GM19452 (cell line): Measurements from ENCODE around the gene SKA2.
"Not testable (repeated sequence)": the region's sequence is repeated elsewhere in the genome, so short reads cannot be mapped to it uniquely, and the experiment has no call there.

ENCODE experiments used
- ATAC-seq: cut with Tn5 transposase; IDR thresholded peaks from one replicate; pipeline ENCODE4 v1.9.1; 2021; ENCODE audit not compliant: unreplicated experiment

SKA2 gene

GRCh38 chr17:59105852-59106462 lies 49.0 kb downstream of the SKA2 start:
- peak; percentile 13 for ATAC-seq

DNA sequence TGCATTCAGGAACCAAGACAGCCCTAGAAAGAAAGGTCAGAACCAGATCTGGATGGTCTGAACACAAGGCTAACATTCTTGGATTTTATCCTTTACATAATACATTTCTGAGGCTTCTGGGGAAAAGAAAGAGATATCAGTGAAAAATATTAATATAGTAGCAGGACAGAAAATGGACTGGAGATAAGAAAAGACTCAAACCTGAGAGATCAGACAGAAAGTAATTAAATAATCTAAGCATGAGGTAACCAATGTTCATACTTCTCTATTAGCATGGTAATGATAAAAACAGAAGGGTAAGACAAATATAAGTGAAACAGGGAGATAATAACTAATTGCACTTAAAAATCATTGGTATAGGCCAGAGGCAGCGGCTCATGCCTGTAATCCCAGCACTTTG lies 53.8 kb downstream of the SKA2 start:
- no peak for ATAC-seq

GRCh38 chr17:59097876-59098275 lies 57.1 kb downstream of the SKA2 start:
- no peak for ATAC-seq

DNA sequence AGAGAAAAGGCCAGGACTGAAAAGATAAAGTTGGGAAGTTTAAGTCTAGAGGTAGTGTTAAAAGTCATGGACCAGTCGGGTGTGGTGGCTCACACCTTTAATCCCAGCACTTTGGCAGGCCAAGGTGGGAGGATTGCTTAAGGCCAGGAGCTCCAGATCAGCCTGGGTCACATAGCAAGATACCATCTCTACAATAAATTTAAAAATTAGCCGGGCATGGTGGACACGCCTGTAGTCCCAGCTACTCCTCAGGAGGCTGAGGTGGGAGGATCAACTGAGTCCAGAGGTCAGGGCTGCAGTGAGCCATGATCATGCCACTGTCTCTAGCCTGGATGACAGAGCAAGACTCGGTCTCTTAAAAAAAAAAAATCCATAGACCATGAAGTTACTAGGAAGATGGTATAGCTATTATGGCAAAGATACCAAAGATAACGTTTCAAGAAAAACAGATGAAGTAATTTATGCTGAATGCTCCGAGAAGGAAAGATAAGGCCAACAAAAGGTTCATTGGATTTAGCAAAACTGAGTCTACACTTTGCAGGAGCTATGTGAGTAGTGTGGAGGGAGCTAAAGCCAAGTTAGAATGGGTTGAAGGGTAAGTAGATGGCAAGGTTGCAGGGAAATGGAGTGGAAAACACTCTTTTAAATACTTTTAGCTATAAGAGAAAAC lies 60.0 kb downstream of the SKA2 start:
- ATAC-seq, result no peak

DNA sequence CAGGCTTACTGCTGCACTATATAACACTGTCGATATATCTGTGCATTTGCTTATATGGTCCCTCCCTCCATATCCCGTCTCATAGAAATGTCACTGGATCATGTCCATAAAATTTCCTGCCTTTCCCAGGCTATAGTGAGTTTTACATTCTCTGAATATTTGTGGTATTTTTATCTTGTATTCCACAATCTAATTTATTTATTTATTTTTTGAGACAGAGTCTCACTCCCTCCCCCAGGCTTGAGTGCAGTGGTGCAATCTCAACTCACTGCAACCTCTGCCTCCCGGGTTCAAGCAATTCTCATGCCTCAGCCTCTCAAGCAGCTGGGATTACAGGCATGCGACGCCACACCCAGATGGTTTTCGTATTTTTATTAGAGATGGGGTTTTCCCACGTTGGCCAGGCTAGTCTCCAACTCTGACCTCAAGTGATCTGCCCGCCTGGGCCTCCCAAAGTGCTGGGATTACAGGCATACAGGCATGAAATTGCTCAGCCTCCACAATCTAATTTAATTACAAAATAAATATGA lies 61.2 kb downstream of the SKA2 start:
- ATAC-seq, result no peak

DNA sequence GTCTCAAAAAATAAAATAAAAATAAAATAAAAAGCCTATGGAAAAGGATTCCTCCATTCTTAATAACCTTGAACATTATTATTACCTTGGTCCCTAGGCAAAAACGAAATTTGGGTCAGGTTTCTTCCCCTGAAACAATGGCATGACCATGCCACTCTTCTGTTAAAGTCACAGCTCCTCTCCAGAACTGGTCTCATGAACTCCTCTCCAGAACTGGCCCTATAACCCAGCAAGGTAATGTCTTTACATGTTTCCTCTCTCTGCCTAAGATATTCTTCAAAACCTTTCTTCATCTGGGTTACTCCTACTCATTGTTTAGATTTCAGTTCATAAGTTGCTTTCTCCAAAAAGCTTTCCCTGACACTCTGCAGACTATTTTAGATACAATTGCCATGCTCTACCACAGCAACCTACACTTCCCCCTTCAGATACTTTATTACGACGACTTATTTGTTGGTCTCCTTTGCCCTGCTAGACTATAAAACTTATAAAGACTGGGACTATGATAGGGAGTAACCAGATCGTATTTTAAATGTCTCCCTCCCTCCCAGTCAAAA lies 61.8 kb downstream of the SKA2 start:
- no peak for ATAC-seq

GRCh38 chr17:59090593-59090992 lies 64.4 kb downstream of the SKA2 start:
- ATAC-seq, result not testable (repeated sequence)

GRCh38 chr17:59084154-59084553 lies 70.8 kb downstream of the SKA2 start:
- ATAC-seq, result no peak

DNA sequence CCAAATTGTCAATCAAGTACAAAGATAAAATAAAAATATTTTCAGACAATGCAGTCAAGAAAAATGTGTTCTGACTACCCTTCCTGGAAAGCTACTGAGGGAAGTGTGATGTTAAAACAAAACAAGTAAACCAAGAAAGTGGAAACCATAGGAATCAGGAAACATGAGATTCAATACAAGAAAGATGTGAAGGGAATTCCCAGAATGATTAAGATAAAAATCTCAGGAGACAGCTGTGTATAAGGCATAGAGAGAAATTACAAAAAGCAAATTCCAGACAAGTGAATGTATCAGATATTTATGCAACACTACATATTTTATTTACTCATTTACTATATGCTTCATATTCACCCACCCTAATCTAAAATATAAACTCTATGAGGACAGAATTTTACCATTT lies 80.5 kb downstream of the SKA2 start:
- no peak for ATAC-seq

- ATAC-seq, result no peak
Measured at GRCh38 chr17:59073972-59074371, 81.0 kb downstream of the SKA2 start.

DNA sequence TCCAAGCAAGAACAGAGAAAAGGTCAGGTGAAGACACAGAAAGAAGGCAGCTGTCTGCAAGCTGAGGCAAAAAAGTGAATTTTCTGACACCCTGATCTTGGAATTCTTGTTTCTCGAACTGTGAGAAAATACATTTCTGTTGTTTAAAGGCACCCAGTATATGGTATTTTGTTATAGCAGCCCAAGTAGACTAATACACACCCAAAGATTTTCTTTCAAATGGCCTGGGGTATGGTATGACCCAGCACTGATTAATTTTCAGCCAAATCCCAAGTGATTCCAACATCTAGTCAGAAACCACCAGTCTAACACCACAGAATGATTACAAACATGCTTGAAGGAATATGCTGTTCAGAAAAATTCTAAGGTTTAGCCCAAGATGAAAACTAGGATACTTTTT lies 85.1 kb downstream of the SKA2 start:
- no peak for ATAC-seq

- peak; percentile 61 for ATAC-seq
Measured at GRCh38 chr17:59067756-59068155, 87.2 kb downstream of the SKA2 start.

- ATAC-seq, result no peak
Measured at GRCh38 chr17:59067340-59067739, 87.6 kb downstream of the SKA2 start.

GRCh38 chr17:59062509-59062908 lies 92.5 kb downstream of the SKA2 start:
- ATAC-seq, result no peak
